Measurements from ENCODE around the gene SERPINA5.

Gene SERPINA5

GRCh38 chr14:94617988-94618822 lies 37.0 kb downstream of the SERPINA5 start:
- DNase-seq (ENCODE audit: insufficient read length, low spot score) (no peak), FAIRE-seq (no peak)
- no peak for TF ChIP-seq CTCF (IDR thresholded peaks at IDR 0.05; ENCODE audit: insufficient read depth, missing control alignments)

- FAIRE-seq, result no peak
- DNase-seq (ENCODE audit: insufficient read length, low spot score), result no peak
- TF ChIP-seq CTCF (IDR thresholded peaks at IDR 0.05; ENCODE audit: insufficient read depth, missing control alignments), result no peak
Observed at GRCh38 chr14:94619297-94619696, 38.1 kb downstream of the SERPINA5 start.

GRCh38 chr14:94620597-94620996 lies 39.4 kb downstream of the SERPINA5 start:
- FAIRE-seq (no peak), DNase-seq (ENCODE audit: insufficient read length, low spot score) (no peak)
- no peak for TF ChIP-seq CTCF (IDR thresholded peaks at IDR 0.05; ENCODE audit: insufficient read depth, missing control alignments)

GRCh38 chr14:94621358-94622134 lies 40.3 kb downstream of the SERPINA5 start:
- DNase-seq (ENCODE audit: insufficient read length, low spot score) (no peak), FAIRE-seq (no peak)
- no peak for TF ChIP-seq CTCF (IDR thresholded peaks at IDR 0.05; ENCODE audit: insufficient read depth, missing control alignments)

GRCh38 chr14:94622653-94623421 lies 41.6 kb downstream of the SERPINA5 start:
- no peak for FAIRE-seq

GRCh38 chr14:94623422-94623809 lies 42.2 kb downstream of the SERPINA5 start:
- DNase-seq (ENCODE audit: insufficient read length, low spot score) (no peak), FAIRE-seq (no peak)

More at GRCh38 chr14:94622653-94623421, 41.6 kb downstream of the SERPINA5 start:
- DNase-seq (ENCODE audit: insufficient read length, low spot score), result no peak
- TF ChIP-seq CTCF (IDR thresholded peaks at IDR 0.05; ENCODE audit: insufficient read depth, missing control alignments), result no peak

More at GRCh38 chr14:94623422-94623809, 42.2 kb downstream of the SERPINA5 start:
- no peak for TF ChIP-seq CTCF (IDR thresholded peaks at IDR 0.05; ENCODE audit: insufficient read depth, missing control alignments)

All from D721Med (cell line).